HPDE6-E6E7 (cell line): ENCODE data around the gene C16orf89.
A peak's percentile ranks its signal among the peaks of the same experiment; 100 is the strongest.
"Not testable (repeated sequence)": the region's sequence is repeated elsewhere in the genome, so short reads cannot be mapped to it uniquely, and the experiment has no call there.

Experiments
- DNase-seq: peaks from one replicate; pipeline ENCODE4 v3.0.0; 2011; ENCODE audit warnings: missing footprints; ENCODE audit errors: extremely low spot score

The C16orf89 gene, protein sequence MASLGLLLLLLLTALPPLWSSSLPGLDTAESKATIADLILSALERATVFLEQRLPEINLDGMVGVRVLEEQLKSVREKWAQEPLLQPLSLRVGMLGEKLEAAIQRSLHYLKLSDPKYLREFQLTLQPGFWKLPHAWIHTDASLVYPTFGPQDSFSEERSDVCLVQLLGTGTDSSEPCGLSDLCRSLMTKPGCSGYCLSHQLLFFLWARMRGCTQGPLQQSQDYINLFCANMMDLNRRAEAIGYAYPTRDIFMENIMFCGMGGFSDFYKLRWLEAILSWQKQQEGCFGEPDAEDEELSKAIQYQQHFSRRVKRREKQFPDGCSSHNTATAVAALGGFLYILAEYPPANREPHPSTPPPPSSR

DNA sequence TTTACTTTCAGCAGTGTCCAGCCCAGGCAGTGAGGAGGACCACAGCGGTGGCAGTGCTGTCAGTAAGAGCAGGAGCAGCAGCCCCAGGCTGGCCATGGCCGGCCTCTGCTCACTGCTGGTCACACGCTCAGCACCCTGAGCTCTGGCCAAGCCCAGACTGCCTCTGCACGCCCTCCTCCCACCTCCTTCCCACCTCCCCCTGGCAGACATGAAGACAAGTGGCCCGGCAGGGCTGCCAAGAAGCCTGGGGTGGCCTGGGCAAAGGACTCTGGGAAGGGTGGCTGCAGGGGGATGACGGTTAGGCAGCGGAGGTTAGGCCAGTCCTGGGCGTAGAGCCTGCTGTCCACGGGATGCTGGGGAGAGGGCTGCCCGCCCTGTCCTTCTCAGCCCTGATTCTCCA, at the start of gene C16orf89:
Gene C16orf89 (minus strand): TSS at position 144 of the 400 bp plus-strand sequence. CDS start 48 bp downstream, at position 96.
- DNase-seq: no peak

- not testable (repeated sequence) for DNase-seq
Observed at GRCh38 chr16:5110933-5111332, 45.2 kb upstream of the C16orf89 start.

- DNase-seq: no peak
Observed at GRCh38 chr16:5108505-5109158, 42.9 kb upstream of the C16orf89 start.

GRCh38 chr16:5105039-5105438, 39.3 kb upstream of the C16orf89 start:
- not testable (repeated sequence) for DNase-seq

DNA sequence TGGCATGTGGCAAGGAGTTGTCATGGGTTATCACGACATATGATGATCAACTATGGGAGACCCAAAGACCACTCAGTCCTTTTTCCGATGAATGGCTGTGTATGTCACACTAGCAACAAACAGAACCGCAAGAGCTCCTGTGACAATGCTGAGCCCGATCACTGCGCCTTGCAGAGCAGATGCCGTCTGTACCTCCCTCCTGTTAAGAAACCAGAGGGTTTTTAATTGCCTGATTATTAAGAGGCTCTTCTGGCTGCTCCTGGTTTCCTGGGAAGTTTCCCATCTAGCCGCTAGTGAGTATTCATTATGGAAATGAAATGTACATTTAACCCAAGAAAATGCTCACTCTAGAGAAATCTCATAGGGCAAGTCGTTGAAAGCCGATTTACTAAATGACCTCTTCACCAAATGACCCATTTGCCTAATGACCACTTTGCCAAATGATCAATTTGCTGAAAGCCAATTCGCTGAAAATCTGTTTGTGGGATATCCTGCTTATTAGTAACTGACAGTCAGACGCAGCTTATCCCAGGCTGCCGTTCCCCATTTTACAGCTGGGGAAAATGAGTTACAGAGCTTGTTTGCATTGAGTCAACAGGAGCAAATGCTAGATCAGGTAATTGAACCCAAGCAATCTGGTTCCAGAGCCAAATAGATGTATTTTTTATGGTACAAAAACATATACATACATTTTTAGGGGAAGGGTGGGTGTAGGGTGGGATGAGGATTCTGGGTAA, 37.7 kb upstream of the C16orf89 start:
- not testable (repeated sequence) for DNase-seq

- DNase-seq: not testable (repeated sequence)
Observed at GRCh38 chr16:5099174-5099573, 33.4 kb upstream of the C16orf89 start.

DNA sequence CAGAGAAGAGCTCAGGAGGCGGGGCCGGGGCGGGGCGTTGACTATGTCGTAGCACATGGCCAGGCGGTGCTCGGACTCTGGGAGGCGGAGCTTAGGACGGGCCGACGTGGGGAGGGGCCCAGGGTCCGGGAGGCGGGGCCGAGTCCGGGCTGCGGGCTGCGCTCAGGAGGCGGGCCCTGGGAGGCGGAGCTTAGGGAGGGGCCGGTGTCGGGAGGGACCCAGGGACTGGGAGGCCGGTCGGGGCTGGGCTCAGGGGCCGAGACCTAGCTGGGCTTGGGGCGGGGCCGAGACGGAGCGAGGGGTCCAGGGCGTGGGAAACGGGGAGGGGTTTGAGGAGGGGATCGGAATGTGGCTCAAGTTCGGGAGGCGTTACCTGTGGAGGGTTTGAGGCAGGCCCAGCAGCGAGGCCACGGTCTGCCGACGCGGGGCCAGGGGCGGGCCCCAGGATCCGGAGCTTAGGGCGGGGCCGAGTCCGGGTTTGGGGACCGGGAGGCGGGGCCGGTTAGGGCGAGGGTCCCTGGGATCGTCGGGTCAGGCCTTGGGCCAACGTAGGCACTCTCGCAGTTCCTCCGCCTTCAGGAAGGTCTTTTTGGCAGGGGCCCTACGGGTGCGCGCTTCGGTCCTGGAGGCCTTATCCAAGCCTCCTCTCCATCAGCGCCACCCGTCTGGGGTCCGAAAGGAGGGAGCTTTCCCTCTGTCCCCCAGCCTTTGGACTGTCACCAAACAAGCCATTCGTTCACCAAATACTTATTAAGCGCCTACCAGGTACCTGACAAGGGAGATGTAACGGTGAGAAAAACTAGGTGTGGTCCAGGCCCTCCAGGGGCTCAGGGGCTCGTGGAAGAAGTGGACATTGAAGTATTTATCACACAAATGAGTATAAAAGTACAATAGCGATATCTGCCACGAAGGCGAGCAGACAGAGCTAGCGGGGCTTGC, 32.7 kb upstream of the C16orf89 start:
- not testable (repeated sequence) for DNase-seq

DNA sequence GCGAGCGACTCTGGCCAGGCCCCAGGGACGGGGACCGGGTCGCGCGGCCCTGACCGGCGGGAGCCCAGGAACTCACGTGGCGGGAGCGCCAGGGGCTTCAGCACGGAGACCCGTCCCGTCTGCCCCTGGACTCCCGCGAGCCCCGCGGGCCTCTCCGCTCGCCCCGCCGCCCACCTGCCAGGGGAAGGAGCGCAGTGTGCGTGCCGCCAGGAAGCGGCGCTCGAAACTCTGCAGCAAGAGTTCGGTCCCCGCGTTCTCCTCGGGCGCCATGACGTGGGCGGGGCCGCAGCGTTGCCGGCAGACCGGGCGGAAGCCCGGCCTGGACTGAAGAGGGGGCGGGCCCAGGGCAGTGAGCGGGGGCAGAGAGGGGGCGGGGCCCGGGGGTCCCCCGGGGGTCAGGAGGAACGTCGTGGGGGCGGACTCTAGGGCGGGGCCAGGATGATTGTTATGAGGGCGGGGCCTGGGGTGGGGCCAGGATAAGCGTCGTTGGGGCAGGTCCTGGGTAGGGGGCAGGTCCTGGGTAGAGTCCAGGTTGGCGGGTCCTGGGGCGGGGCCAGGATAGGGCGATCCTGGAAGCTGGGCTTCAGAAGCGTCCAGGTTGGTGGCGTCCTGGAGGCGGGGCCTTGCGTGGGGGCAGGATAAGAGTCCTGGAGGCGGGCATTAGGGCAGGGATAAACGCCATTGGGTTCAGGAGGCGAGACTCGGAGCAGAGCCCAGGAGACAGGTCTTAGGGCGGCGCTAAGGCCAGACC, 31.9 kb upstream of the C16orf89 start, which contains the start of gene EEF2KMT:
Gene EEF2KMT (minus strand): TSS at position 326 of the 751 bp plus-strand sequence. CDS start 56 bp downstream, at position 270.
- peak; percentile 70 for DNase-seq

- not testable (repeated sequence) for DNase-seq
Observed at GRCh38 chr16:5097061-5097469, 31.3 kb upstream of the C16orf89 start.

GRCh38 chr16:5096437-5097060, 30.8 kb upstream of the C16orf89 start:
- DNase-seq: not testable (repeated sequence)

GRCh38 chr16:5095145-5095830, 29.5 kb upstream of the C16orf89 start:
- not testable (repeated sequence) for DNase-seq

DNA sequence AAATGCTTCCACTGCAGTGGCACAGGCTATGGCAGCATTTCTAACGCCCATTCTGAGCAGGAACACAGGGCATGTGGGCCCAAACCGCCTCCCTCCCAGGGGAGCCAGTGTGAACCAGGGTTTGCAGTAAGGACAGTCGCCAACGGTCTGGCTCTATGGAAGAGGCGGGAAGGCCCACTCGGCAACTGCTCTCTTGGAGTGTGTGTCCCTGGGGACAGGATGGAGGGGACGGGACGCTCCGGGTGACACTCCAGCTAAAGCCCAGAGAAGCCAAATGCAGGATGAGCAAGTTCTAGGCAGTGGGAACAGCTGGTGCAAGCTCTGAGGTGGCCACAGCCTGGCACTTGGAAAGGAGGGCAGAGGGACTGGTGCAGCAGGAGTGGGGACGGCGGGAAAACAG, 28.0 kb upstream of the C16orf89 start:
- not testable (repeated sequence) for DNase-seq

DNA sequence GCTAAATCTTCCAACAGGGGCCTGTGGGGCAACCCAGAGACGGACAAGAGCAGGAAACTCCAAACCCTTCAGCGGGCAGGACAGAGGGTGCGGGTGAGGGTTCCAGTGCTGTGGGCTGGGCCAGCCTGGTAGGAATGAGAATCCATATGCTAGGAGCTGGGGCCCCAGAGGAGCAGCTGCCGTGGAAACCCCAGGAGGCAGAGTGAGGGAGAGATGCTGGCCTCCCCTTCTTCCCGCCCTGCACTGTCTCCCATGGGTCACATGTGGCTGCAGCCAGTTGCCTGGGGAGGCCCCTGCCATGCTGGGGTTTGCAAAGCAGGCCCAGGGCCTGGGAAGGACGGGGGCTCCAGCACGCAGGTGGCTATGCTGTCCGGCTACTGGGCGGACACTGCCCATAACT, 27.3 kb upstream of the C16orf89 start:
- DNase-seq: not testable (repeated sequence)

GRCh38 chr16:5090592-5090991, 24.8 kb upstream of the C16orf89 start:
- DNase-seq: not testable (repeated sequence)

DNA sequence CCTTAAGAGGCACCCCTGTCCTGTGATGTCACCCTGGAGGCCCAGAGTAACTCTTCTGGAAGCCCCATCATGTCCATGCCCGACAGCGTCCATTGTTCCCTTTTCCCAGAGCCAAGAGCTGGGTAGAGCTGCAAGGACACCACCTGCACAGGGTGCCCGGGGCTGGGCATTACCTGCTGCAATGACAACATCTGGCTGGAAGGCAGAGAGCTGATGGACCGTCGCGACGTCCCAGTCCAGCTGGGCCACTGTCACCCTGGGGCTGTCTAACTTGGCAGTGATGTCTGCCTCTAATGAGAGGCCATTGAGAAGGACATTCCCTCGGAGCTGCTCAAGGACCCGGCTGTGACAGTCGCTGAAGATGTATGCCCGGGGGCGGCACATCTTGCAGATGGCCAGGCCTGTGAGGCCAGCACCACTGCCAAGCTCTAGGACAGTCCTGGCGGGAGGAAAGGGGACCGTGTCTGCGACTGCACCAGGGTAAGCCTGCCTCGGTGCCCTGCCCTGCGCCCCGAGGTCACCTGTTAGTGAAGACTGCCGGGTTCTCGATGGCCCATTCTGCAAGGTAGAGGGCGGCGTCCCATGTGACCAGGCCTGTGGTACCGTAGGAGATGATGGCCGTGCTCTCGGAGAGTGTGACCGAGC, 24.3 kb upstream of the C16orf89 start:
- DNase-seq: not testable (repeated sequence)

DNA sequence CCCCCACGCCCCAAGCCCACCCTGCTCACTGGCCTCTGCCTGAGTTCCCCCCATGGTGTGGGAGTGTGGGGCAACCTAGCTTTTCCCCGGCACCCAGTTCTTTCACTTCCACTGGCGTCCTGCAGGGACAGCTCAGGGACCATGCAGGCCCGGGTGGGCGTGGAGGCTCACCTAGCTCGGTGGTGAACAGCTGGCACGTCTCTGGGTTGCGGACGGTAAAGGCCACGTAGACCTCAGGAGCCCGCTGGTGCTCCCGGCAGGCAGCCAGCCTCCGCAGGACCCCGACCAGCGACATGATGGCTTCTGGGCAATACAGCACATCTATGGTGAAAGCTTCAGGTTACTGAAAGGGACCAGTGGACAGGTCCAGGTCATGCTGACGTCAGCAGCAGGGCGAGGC, 23.2 kb upstream of the C16orf89 start:
- not testable (repeated sequence) for DNase-seq

- not testable (repeated sequence) for DNase-seq
Observed at GRCh38 chr16:5088086-5088790, 22.5 kb upstream of the C16orf89 start.

DNA sequence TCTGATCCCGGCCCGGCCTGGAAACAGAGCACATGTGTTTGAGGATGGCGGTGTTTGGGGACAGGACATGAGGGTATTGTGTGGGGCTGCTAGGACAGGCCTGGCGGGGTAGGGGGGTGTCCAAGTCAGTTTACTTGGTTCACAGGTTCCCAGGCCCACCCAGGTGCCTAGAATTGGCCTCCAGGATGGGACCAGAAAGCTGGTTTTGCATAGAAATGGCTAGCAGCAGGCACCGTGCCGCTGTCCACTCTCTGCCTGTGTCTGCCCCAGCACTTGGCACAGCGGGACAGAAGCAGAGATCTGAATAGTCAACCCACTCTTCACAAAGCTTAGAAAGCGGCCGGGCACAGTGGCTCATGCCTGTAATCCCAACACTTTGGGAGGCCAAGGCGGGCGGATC, 20.0 kb upstream of the C16orf89 start:
- not testable (repeated sequence) for DNase-seq
